ENCODE data around the gene NPR2.

- TF ChIP-seq CTCF (optimal IDR thresholded peaks at IDR 0.05 in 1 of 3, IDR thresholded peaks at IDR 0.05 in 1 of 3, conservative IDR thresholded peaks at IDR 0.05 in 1 of 3; ENCODE audit: extremely low read depth in 1 of 3, insufficient read depth in 2 of 3, low read length in 3 of 3) = no peak
- TF ChIP-seq EZH2 (IDR thresholded peaks at IDR 0.05; ENCODE audit: low read length) = no peak
Measured at GRCh38 chr9:35822926-35823325, 31.5 kb downstream of the NPR2 start.

All from keratinocyte (primary cell).